Measurements from ENCODE around the gene QSOX2. TPM values are rescaled to one million over a fixed set of nuclear protein-coding genes. Genes with fewer than 3 reads are reported as not detected.

QSOX2 gene
- total RNA-seq, 2 experiments from 2014 or later = 17.8 to 18.2 TPM

DNA sequence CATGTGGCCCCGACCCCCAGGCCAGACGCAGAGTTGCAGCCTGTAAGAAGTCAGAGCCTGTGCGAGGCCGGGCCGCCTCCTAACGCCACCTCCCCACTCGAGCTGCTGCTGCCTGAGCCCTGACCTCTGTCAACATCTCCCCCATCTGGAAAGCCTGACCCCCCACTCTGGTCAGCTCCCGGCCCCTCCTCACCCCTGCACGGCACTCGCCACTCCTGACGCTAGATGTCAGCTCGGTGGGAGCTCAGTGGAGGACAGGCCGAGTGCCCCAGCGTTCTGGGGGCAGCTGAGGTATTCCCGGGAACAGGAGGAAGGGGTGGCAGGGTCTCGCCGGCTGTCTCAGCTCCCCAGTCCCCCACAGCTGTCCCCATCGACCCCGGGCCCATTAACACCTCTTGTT lies 60.5 kb downstream of the QSOX2 start:
- ChIA-PET POLR2A (no interaction called here), CTCF (no interaction called here)

DNA sequence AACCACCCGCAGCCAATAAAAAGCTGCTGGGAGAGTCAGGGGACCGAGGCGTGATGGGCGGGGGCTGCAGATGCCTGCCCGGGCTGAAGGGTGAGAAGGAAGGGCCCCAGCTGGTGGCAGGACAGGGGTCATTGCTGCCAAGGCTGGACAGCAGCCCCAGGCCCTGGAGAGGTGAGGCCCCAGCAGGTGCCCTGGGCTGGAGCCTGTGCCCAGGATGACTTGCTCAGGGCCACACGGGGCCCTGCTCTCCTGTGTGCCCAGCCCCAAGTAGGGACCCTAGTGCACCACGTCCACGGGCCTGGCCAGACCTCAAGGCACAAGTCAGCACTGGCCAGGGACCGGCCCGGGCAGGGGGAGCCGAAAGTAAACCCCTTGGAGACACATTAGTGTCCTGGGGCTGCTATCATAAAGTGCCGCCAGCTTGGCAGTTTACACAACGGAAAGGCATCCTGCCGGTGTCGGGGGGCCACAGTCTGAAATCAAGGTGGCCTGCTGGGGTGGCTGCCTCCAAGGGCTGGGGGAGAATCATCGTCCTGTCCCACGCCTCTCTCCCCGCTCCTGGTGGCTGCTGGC lies 62.7 kb downstream of the QSOX2 start:
- CTCF ChIA-PET = no interaction called here
- POLR2A ChIA-PET = no interaction called here

DNA sequence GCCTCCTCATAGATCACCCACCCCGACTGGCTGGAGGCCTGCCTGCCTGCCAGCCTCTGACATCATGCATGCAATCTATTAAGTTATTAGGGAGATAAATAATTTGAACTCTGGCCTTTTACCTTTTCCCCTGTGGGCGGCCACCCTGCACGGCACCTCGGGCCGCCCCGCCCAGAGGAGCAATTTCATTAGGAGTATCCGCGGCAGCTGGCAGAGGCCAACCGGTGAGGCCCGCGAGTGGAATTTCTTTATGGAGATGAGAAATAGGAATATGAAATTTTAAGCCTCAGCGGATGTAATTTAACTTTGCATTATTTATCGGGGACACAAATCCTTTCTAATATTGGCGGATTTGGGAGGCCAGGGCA lies 63.2 kb downstream of the QSOX2 start:
- CTCF ChIA-PET = no interaction called here

DNA sequence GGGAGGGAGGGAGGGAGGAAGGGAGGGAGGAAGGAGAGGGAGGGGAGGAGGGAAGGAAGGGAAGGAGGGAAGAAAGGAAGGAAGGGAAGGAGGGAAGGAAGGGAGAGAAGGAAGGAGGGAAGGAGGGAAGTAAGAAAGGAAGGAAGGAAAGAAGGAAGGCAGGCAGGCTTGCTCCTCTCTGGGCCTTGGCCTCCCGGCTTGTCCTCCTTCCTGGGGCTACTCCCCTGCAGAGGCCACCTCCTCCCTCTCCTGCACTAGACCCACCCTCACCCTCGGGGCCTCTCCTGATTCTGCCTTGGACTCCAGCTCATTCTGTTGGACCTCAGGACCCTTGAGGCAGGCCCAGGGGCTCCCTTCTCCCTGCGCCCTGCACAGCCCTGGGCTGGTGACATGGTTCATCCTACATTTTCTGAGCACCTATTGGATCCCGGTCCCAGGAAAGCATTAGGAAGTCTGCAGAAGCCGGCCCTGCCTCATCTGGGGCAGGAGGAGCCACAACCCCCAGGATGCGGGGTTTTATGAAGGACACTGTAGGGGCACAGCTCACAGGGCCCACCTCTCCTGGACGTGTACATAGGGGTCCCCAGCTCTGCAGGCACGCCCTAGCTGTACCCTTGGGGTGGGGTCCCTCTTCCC lies 63.7 kb downstream of the QSOX2 start:
- ChIA-PET POLR2A (no interaction called here), CTCF (no interaction called here)

More for the DNA sequence above, 63.2 kb downstream of the QSOX2 start:
- POLR2A ChIA-PET = no interaction called here

DNA sequence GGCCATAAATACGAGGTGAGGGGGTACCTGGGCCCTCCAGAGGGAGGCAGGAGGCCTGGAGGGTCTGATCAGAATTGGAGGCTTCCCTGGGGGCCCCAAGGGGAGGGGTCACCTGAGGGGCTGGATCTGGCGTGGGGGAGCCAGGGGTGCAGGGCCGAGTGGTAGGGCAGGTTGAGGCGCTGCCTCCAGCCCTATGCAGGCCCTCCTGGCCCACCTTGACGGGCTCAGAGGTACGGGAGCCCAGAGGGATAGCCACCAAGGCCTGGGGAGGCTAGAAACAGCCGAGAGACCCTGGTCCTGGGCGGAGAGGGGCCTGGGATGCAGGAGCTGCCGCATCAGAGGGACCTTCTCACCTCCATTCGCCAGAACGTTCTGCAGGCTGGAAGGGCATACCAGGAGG lies 65.0 kb downstream of the QSOX2 start:
- ChIA-PET CTCF (no interaction called here), POLR2A (no interaction called here)

DNA sequence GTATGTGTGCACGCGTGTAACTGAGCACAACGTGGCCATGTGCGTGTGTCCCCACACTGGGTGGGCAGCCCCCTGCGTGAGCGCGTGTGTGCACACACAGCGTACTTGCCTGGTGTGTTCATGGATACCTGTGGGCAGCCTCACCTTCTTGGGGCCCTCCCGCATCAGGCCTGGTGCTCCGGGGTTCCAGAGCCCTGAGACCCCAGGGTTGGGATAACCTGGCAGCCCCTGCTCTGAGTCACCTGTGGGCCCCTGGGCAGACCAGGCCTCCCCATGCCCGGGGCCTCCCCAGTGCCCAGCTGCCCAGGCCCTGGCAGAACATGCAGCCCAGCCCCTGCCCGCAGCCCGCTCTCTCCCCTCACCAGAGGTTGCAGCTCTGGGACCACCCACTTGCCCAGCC lies 65.9 kb downstream of the QSOX2 start:
- POLR2A ChIA-PET = no interaction called here
- CTCF ChIA-PET = no interaction called here

DNA sequence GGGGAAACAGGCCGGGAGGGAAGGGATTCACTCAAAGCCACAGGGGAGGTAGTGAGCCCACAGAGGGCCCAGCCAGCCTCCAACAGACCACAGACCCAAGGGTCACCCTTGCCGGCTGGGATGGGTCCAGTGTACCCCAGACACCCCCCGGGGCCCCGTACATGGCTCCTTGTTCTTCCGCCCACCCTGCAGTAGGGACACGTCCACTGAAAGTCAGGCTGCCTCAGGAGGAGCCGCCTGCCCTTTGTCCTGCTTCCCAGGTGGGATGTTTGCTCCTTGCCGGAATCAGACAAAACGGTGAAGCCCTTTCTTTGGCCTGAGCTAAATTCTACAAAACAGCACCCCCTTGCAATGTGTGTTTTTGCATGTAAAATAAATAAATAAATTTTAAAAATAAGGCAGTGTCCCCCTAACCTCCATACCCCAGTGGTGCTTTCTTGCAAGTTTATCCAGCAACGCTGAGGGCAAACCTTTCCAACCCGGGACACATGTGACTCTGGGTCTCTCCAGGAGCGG lies 66.5 kb downstream of the QSOX2 start:
- ChIA-PET CTCF (interaction anchor here (1.1 kb wide), 1 partner anchor 9 kb away, joined by 3 read pairs; no protein-coding TSS in a partner anchor), POLR2A (no interaction called here)

DNA sequence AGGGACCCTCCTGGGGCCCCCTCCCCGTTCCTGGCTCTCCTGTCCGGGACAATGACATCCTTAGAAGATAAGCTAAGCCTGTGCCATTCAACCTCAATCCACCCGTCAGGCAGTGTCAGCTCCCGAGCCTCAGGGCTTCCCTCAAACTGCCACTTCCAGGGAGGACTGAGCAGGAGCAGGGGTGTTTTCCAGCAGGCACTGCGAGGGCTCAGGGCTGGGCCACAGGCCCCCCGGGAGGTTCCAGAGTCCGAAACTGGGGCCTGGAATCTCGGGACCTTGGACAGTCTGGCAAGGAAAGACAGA lies 66.9 kb downstream of the QSOX2 start:
- POLR2A ChIA-PET = no interaction called here
- CTCF ChIA-PET = interaction anchor here (1.1 kb wide), 1 partner anchor 8 kb away, joined by 3 read pairs; no protein-coding TSS in a partner anchor

DNA sequence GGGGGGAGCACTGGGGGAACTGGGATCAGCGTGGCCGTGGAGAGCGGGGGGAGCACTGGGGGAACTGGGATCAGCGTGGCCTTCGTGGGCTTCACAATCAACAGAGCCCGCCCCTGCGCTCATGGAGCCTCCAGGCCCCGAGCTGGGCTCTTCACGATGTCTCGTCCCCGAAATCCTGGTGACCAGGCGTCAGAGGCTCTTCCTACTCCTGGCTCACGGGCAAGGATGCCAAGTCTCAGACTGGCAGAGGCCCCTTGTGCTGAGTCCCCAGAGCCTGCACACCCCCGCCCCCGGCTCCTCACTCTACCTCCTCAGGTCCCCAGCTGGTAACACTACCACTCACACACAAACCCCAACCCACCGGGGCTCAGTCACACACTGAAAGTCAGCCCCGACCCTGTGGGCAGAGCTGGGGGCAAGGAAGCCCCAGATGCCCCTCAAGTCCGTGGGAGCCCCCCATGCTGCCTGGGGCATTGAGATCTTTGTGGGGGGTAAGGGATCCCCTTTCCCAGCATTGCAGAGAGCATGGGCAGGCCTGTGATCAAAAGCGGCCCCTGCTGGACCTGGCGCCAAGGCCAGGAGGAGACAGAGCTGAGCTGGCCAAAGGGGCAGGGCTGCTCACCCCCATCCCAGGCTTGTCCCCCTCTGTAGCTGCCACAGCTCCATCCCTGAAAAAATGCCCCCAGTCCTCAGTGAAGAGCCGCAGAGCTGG lies 67.4 kb downstream of the QSOX2 start:
- CTCF ChIA-PET = interaction anchor here (1.1 kb wide), 1 partner anchor 8 kb away, joined by 3 read pairs; no protein-coding TSS in a partner anchor
- POLR2A ChIA-PET = interaction anchor here (0.6 kb wide), 1 partner anchor 14 kb away, joined by 13 read pairs; no protein-coding TSS in a partner anchor

DNA sequence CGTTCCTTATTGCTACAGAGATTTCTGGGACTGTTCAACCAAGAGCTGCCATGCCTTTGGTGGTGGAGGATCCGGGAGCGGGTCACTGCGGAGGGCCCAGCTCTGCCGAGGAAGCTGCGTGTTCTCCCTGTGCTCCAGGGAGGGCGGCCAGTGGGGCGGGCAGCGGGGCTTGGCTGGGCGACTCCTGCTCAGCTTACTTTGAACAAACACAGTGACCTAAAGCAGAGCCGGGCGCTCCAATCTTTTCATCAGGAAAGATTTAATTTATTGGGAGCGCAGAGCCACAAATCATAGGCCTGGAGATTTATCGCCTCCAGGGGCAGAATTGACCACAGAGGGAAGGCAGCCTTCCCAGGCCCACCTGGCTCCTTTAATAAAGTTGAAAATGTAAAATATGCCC lies 68.4 kb downstream of the QSOX2 start:
- ChIA-PET POLR2A (no interaction called here), CTCF (no interaction called here)

DNA sequence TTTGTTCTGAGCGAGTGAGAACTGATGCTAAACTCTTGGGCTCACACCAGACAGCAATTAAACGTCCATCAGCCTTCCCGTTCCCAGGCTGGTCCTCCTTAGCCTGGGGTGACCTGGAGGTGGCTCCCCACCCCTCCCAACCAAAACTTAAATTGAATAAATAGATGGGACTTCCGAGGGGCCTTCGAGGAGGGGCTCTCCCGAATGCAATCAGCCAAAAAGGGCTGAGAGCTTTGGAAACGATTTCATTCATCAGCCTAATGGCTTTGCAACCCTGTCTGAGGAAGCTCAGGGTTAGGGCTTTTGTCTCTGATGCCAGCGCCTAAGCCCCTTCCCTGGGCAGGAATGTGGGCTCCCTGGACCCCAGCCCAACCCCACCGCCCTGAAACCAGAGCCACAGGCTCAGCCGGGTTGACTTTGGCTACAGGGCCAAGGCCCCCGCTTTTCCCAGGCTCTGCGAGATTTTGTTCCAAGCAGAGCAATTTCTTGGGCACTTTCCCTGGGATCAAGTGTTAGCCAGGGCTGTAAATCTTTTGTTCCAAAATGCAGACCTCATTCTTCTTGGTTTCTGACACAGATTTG lies 69.9 kb downstream of the QSOX2 start:
- ChIA-PET POLR2A (no interaction called here), CTCF (interaction anchor here (0.9 kb wide), 1 partner anchor 24 kb away, joined by 3 read pairs; no protein-coding TSS in a partner anchor)

DNA sequence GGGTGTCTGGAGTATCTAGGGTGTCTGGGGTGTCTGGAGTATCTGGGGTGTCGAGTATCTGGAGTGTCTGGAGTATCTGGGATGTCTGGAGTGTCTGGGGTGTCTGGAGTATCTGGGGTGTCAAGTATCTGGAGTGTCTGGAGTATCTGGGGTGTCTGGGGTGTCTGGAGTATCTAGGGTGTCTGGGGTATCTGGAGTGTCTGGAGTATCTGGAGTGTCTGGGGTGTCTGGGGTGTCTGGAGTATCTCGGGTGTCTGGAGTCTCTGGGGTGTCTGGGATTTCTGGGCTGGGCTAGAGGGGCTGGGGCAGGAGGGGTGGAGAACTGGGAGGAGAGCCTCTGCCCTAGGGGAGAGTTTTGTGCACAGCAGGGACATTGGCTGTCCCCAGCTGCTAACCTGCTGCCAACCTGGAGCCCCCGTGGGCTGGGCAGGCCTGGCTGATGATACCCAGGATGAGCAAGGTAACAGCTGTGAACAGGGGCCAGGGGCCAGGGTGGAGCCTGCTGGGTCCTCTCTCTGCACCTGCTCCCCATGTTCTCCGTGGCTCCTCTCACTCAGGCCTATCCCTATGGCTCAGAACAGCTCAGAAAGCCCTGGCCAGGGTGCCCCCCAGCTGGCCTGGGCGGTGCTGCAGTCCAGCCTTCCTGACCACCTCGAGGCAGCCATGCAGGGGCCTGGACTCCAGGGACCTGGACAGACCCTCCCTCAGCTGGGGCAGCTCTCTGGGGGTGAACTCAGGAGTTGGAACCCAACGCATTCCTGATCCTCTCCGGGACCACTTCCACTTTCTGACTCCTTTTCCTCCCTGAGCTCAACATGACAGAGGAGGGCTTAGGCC lies 70.6 kb downstream of the QSOX2 start:
- ChIA-PET POLR2A (no interaction called here), CTCF (interaction anchor here (0.9 kb wide), 1 partner anchor 23 kb away, joined by 3 read pairs; no protein-coding TSS in a partner anchor)

DNA sequence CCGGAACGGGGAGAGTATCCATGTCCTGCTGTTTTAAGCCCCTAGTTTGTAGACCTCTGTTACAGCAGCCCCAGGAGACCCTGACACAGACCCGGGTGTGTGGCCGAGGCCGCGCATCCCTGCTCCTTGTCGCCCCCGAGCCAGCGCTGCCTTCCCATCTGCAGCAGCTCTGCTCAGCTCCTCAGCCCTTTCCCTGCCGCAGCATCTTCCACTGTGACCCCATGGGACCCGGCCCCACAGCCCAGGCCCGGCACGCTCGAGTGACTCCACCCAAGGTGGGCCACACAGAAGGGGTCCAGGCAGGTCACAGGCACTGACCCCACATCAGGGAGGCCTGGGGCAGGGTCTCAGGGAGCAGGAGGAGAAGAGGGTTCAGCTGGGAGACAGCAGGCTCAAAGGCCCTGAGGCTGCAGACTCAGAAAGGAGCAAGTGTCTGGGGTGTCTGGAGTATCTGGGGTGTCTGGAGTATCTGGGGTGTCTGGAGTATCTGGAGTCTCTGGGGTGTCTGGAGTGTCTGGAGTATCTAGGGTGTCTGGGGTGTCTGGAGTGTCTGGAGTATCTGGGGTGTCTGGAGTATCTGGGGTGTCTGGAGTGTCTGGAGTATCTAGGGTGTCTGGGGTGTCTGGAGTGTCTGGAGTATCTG lies 71.8 kb downstream of the QSOX2 start:
- ChIA-PET CTCF (no interaction called here), POLR2A (no interaction called here)

DNA sequence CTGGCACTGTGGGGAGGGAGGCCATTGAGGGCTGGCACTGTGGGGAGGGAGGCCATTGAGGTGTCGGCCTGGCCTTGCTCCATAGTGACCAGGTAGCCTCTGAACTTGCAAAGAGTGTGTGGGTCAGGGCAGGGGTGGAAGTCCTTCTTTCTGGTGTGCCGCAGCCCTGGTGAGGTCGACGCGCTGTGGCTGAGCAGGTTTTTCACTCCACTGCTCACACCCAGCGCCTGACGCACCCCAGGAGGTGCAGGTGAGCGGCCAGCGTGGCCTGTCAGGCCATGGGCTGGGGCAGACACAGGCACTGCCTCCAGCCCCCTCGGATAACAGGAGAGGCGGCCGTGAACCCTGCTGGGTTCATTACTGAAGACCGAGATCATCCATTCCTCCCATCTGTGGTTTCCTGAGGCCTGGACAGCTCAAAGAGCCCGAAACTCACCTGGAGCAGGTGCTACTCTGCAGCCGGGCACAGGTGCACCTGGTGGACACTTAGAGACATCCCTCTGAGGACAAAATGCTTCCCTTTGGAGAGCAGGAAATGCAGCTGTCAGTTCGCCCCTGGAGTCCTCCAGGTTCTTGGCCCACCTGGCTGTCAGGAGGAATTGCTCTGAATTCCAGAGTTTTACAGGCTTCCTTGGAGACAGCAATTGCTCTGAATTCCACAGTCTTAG lies 73.1 kb downstream of the QSOX2 start:
- ChIA-PET POLR2A (no interaction called here), CTCF (no interaction called here)

DNA sequence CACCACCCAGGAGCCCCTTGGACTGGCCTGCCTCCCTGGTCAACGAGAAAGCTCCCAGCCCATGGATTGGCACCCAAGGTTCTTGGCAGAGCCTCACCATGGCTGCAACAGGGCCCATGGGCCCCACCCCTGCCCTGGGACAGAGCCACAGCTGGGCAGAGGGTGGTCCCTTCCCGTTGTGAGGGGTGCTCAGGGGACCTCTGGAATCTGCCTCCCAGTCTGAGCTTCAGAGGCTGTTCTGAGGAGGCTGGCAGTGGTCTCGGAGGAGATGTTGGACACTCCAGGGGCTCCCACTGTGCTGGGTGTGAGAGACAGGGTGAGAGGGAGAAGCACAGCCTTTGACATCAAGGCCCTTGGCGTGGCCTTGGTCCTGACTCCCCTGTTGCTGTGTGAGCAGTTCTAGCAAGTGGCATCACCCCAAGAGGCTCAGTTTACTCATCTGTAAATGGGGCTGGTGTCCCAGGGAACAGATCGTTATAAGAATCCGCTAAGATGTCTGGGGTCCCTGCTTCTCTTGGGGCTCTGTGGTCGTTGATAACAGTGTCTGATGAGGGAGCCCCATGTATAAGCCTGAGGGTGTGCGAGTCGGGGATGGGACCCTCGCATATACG lies 73.7 kb downstream of the QSOX2 start:
- ChIA-PET POLR2A (no interaction called here), CTCF (interaction anchor here (1.8 kb wide), 1 partner anchor 111 kb away, joined by 8 read pairs; no protein-coding TSS in a partner anchor)

DNA sequence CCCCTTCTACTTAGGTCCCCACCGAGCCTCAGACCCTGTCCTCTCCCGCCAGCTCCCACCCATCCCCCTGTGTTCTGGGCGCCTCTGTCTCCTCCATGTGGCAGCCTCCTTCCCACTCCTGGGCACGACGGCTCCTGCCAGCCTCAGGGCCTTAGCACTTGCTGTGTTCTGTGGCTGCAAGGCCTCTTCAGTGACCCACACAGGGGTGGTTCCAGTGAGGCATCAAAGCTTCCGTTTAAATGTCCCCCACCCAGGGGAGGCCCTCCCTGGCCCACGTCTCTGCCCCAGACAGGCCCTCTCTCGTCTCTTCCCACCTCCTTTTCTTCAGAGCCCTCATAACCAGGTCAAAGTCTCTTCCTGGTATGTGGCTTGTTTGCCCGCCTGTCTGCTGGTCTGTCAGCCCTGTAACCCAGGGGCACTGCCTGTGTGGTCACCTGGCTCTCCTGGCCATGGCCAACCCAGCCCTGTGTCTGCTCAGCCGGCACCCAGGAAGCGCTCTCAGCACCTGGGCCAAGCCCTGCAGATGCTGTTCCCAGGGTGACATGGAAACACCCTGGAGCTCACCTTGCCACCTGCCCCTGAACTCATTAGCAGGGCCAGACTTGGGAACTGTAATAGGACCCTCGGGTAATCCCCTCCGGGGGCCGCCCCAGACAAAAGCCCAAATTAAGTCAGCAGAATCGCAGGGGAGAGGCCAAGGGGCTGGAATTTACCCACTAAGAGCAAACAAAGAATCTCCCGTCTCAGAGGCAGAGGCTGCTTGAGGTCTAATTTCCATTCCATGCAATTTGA lies 74.4 kb downstream of the QSOX2 start:
- ChIA-PET POLR2A (no interaction called here), CTCF (interaction anchor here (0.6 to 1.8 kb wide), 6 partner anchors 7 to 204 kb away, joined by 3 to 8 read pairs (median 4); no protein-coding TSS in a partner anchor)
